GM21529 (cell line): Measurements from ENCODE around the gene CYP4F11.
"Not testable (repeated sequence)": the region's sequence is repeated elsewhere in the genome, so short reads cannot be mapped to it uniquely, and the experiment has no call there.

Experiments
- ATAC-seq: cut with Tn5 transposase; IDR thresholded peaks from one replicate; pipeline ENCODE4 v1.9.1; 2021; ENCODE audit not compliant: unreplicated experiment

The CYP4F11 gene

GRCh38 chr19:15923702-15924101 lies 10.6 kb downstream of the CYP4F11 start:
- no peak for ATAC-seq

GRCh38 chr19:15922021-15922420 lies 12.3 kb downstream of the CYP4F11 start:
- no peak for ATAC-seq

- no peak for ATAC-seq
These were observed 15.1 kb downstream of the CYP4F11 start for GRCh38 chr19:15919243-15919642.

GRCh38 chr19:15915109-15915508 lies 19.2 kb downstream of the CYP4F11 start:
- no peak for ATAC-seq

GRCh38 chr19:15913830-15914229 lies 20.5 kb downstream of the CYP4F11 start:
- ATAC-seq = no peak

GRCh38 chr19:15913384-15913783 lies 20.9 kb downstream of the CYP4F11 start:
- no peak for ATAC-seq

- ATAC-seq = no peak
These were observed 22.6 kb downstream of the CYP4F11 start for GRCh38 chr19:15911599-15912235.

- ATAC-seq = no peak
These were observed 29.3 kb downstream of the CYP4F11 start for GRCh38 chr19:15905026-15905425.

- ATAC-seq = not testable (repeated sequence)
These were observed 31.4 kb downstream of the CYP4F11 start for GRCh38 chr19:15902898-15903297.

- no peak for ATAC-seq
These were observed 32.1 kb downstream of the CYP4F11 start for GRCh38 chr19:15902254-15902653.

- no peak for ATAC-seq
These were observed 33.8 kb downstream of the CYP4F11 start for GRCh38 chr19:15900504-15900903.

- ATAC-seq = not testable (repeated sequence)
These were observed 34.3 kb downstream of the CYP4F11 start for GRCh38 chr19:15900032-15900431.

- not testable (repeated sequence) for ATAC-seq
These were observed 34.8 kb downstream of the CYP4F11 start for GRCh38 chr19:15899561-15899960.

GRCh38 chr19:15897738-15898276 lies 36.5 kb downstream of the CYP4F11 start, which contains the start of gene CYP4F2:
Gene CYP4F2, minus strand, starts transcription at chr19:15898074. Its CDS starts 463 bp downstream, at chr19:15897611.
- no peak for ATAC-seq

GRCh38 chr19:15897026-15897737 lies 37.1 kb downstream of the CYP4F11 start:
- ATAC-seq = no peak

GRCh38 chr19:15895876-15896430 lies 38.4 kb downstream of the CYP4F11 start:
- no peak for ATAC-seq

- no peak for ATAC-seq
These were observed 40.0 kb downstream of the CYP4F11 start for GRCh38 chr19:15894359-15894758.

GRCh38 chr19:15893477-15893876 lies 40.9 kb downstream of the CYP4F11 start:
- ATAC-seq = no peak

- ATAC-seq = no peak
These were observed 42.3 kb downstream of the CYP4F11 start for GRCh38 chr19:15892012-15892411.

GRCh38 chr19:15891434-15891833 lies 42.9 kb downstream of the CYP4F11 start:
- no peak for ATAC-seq

- not testable (repeated sequence) for ATAC-seq
These were observed 45.0 kb downstream of the CYP4F11 start for GRCh38 chr19:15889339-15889738.

GRCh38 chr19:15885919-15886318 lies 48.4 kb downstream of the CYP4F11 start:
- no peak for ATAC-seq
